ENCODE results near the gene ALDH1A2.
"Not testable (repeated sequence)": the region's sequence is repeated elsewhere in the genome, so short reads cannot be mapped to it uniquely, and the experiment has no call there.

The ALDH1A2 gene

GRCh38 chr15:58040150-58040549 is 25.4 kb downstream of the ALDH1A2 start:
- no peak for DNase-seq (ENCODE audit: low spot score)

- no peak for DNase-seq (ENCODE audit: low spot score)
These were observed 26.2 kb downstream of the ALDH1A2 start for GRCh38 chr15:58039079-58040035.

- no peak for DNase-seq (ENCODE audit: low spot score)
These were observed 27.0 kb downstream of the ALDH1A2 start for GRCh38 chr15:58038426-58039078.

GRCh38 chr15:58037723-58038301 is 27.7 kb downstream of the ALDH1A2 start:
- DNase-seq (ENCODE audit: low spot score) = no peak

GRCh38 chr15:58036579-58036978 is 28.9 kb downstream of the ALDH1A2 start:
- no peak for DNase-seq (ENCODE audit: low spot score)

GRCh38 chr15:58028392-58028791 is 37.1 kb downstream of the ALDH1A2 start:
- DNase-seq (ENCODE audit: low spot score) = not testable (repeated sequence)

- no peak for DNase-seq (ENCODE audit: low spot score)
These were observed 39.0 kb downstream of the ALDH1A2 start for GRCh38 chr15:58026552-58026951.

- no peak for DNase-seq (ENCODE audit: low spot score)
These were observed 39.5 kb downstream of the ALDH1A2 start for GRCh38 chr15:58026051-58026450.

GRCh38 chr15:58021332-58022230 is 43.9 kb downstream of the ALDH1A2 start:
- DNase-seq (ENCODE audit: low spot score) = no peak

GRCh38 chr15:58019503-58020376 is 45.8 kb downstream of the ALDH1A2 start:
- DNase-seq (ENCODE audit: low spot score) = no peak

GRCh38 chr15:58017869-58018268 is 47.6 kb downstream of the ALDH1A2 start:
- no peak for DNase-seq (ENCODE audit: low spot score)

GRCh38 chr15:58016581-58017175 is 48.8 kb downstream of the ALDH1A2 start:
- no peak for DNase-seq (ENCODE audit: low spot score)

- DNase-seq (ENCODE audit: low spot score) = no peak
These were observed 49.9 kb downstream of the ALDH1A2 start for GRCh38 chr15:58015565-58015964.

GRCh38 chr15:58014470-58014869 is 51.0 kb downstream of the ALDH1A2 start:
- no peak for DNase-seq (ENCODE audit: low spot score)

GRCh38 chr15:58014040-58014439 is 51.5 kb downstream of the ALDH1A2 start:
- no peak for DNase-seq (ENCODE audit: low spot score)

- no peak for DNase-seq (ENCODE audit: low spot score)
These were observed 54.5 kb downstream of the ALDH1A2 start for GRCh38 chr15:58010983-58011382.

- DNase-seq (ENCODE audit: low spot score) = no peak
These were observed 61.7 kb downstream of the ALDH1A2 start for GRCh38 chr15:58003810-58004209.

- no peak for DNase-seq (ENCODE audit: low spot score)
These were observed 63.0 kb downstream of the ALDH1A2 start for GRCh38 chr15:58002338-58003126.

GRCh38 chr15:57999699-58000098 is 65.8 kb downstream of the ALDH1A2 start:
- DNase-seq (ENCODE audit: low spot score) = not testable (repeated sequence)

- no peak for DNase-seq (ENCODE audit: low spot score)
These were observed 69.0 kb downstream of the ALDH1A2 start for GRCh38 chr15:57996561-57996960.

Measured in hepatic stellate cell (primary cell).